SH-SY5Y (cell line): Measurements from ENCODE around the gene XRCC2.

ENCODE experiments used
- GATA2 ChIP-seq: IDR thresholded peaks from 2 replicates; pipeline ENCODE4 v1.6.1; 2011; ENCODE audit warnings: mild to moderate bottlenecking, low read depth, low read length
- GATA3 ChIP-seq: IDR thresholded peaks from 2 replicates; pipeline ENCODE4 v1.6.1; 2011; ENCODE audit warnings: low read depth, mild to moderate bottlenecking, low read length, moderate library complexity

DNA sequence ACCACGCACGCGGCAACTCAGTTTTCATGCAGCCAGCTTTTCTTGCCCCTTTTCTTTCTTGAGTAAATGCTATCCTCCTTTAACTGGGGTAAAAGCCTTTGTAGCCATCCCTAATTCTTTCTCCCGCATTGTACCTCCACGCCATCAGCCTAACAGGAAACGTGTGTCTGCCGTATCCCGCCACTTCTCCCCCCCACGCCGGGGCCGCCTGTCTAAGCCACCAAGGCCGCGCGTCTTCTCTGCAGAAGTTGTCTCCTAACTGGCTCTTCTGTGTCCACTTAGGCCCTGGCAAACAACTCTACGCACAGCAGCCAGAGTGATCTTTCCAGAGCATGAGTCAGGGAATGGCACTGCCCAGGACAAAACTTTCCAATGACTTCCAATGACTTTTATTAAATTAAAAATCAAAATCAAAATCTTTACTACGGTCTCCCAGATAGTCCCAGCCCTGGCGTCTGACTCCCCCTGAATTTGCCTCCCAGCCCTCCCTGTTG lies 74.6 kb downstream of the XRCC2 start:
- TF ChIP-seq GATA3 (no peak), GATA2 (no peak)
